Subcutaneous abdominal adipose tissue (tissue), 5 donors: ENCODE measurements around the gene PEAK1.

ENCODE experiments used
- H3K27ac ChIP-seq: one replicate; pipeline ENCODE4 v1.7.0; 2013; ENCODE audit warnings: low read depth, mild to moderate bottlenecking, inconsistent platforms, low read length, moderate library complexity
- H3K27me3 ChIP-seq, 5 donors: one replicate each; pipeline ENCODE4 v1.7.0; 2013; ENCODE audit warnings: low read length in 5 of 5, inconsistent platforms in 1 of 5; ENCODE audit not compliant: control insufficient read depth in 5 of 5, insufficient read depth in 4 of 5
- H3K36me3 ChIP-seq, 5 donors: one replicate each; pipeline ENCODE4 v1.7.0; 2013; ENCODE audit warnings: low read length in 5 of 5; ENCODE audit not compliant: control insufficient read depth in 5 of 5, insufficient read depth in 5 of 5
- H3K4me1 ChIP-seq, 5 donors: one replicate each; pipeline ENCODE4 v1.7.0; 2013; ENCODE audit warnings: low read length in 5 of 5, mild to moderate bottlenecking in 3 of 5, moderate library complexity in 1 of 5; ENCODE audit not compliant: control insufficient read depth in 5 of 5, insufficient read depth in 5 of 5
- H3K4me3 ChIP-seq, 5 donors: one replicate each; pipeline ENCODE4 v1.7.0; 2013; ENCODE audit warnings: low read length in 5 of 5, low read depth in 1 of 5
- H3K9ac ChIP-seq, 5 donors: one replicate each; pipeline ENCODE4 v1.7.0; 2013; ENCODE audit warnings: low read length in 5 of 5, mild to moderate bottlenecking in 4 of 5, moderate library complexity in 3 of 5
- H3K9me3 ChIP-seq, 5 donors: one replicate each; pipeline ENCODE4 v1.7.0; 2013; ENCODE audit warnings: low read length in 5 of 5; ENCODE audit not compliant: control insufficient read depth in 5 of 5
- donor health status: healthy.
- donor health status: healthy.
- donor health status: healthy.
- donor health status: healthy.
- donor health status: healthy.

The PEAK1 gene

GRCh38 chr15:77327168-77327567 is 92.7 kb downstream of the PEAK1 start:
- Histone ChIP-seq H3K4me3 (no peak overlapping the region), H3K27ac (no peak overlapping the region), H3K36me3 (no peaks in the 10 kb centered on the region), H3K27me3 (no peaks in the 10 kb centered on the region), H3K9ac (no peak overlapping the region), H3K9me3 (no peaks in the 10 kb centered on the region), H3K4me1 (peaks cover 0 to 11% (median 0%) of the 10 kb centered on the region in 5 donors)

- Histone ChIP-seq H3K4me1 (peaks cover 0 to 11% (median 0%) of the 10 kb centered on the region in 5 donors), H3K4me3 (no peak overlapping the region), H3K27me3 (no peaks in the 10 kb centered on the region), H3K27ac (no peak overlapping the region), H3K36me3 (no peaks in the 10 kb centered on the region), H3K9me3 (no peaks in the 10 kb centered on the region), H3K9ac (no peak overlapping the region)
These were observed 93.5 kb downstream of the PEAK1 start for GRCh38 chr15:77326366-77326765.

GRCh38 chr15:77312523-77312922 is 107.4 kb downstream of the PEAK1 start:
- Histone ChIP-seq H3K27ac (no peak overlapping the region), H3K4me1 (peaks cover 0 to 25% (median 14%) of the 10 kb centered on the region in 5 donors), H3K4me3 (no peak overlapping the region)

GRCh38 chr15:77311618-77312398 is 108.1 kb downstream of the PEAK1 start:
- no peak overlapping the region for H3K4me3 ChIP-seq
- H3K36me3 ChIP-seq: no peaks in the 10 kb centered on the region
- no peak overlapping the region for H3K9ac ChIP-seq
- no peak overlapping the region for H3K27ac ChIP-seq
- no peaks in the 10 kb centered on the region for H3K27me3 ChIP-seq
- H3K4me1 ChIP-seq: peaks cover 0 to 25% (median 14%) of the 10 kb centered on the region in 5 donors
- no peaks in the 10 kb centered on the region for H3K9me3 ChIP-seq

More at GRCh38 chr15:77312523-77312922, 107.4 kb downstream of the PEAK1 start:
- Histone ChIP-seq H3K9me3 (no peaks in the 10 kb centered on the region), H3K9ac (no peak overlapping the region), H3K36me3 (no peaks in the 10 kb centered on the region), H3K27me3 (no peaks in the 10 kb centered on the region)

GRCh38 chr15:77311020-77311419 is 108.9 kb downstream of the PEAK1 start:
- Histone ChIP-seq H3K4me3 (no peak overlapping the region), H3K4me1 (peaks cover 0 to 26% (median 17%) of the 10 kb centered on the region in 5 donors), H3K36me3 (no peaks in the 10 kb centered on the region), H3K9me3 (no peaks in the 10 kb centered on the region), H3K27ac (no peak overlapping the region), H3K27me3 (no peaks in the 10 kb centered on the region), H3K9ac (no peak overlapping the region)

- H3K4me1 ChIP-seq: peaks cover 0 to 28% (median 17%) of the 10 kb centered on the region in 5 donors
- H3K9me3 ChIP-seq: no peaks in the 10 kb centered on the region
- no peak overlapping the region for H3K9ac ChIP-seq
- H3K36me3 ChIP-seq: no peaks in the 10 kb centered on the region
- H3K27me3 ChIP-seq: no peaks in the 10 kb centered on the region
- no peak overlapping the region for H3K4me3 ChIP-seq
- H3K27ac ChIP-seq: no peak overlapping the region
These were observed 110.5 kb downstream of the PEAK1 start for GRCh38 chr15:77309392-77309791.

GRCh38 chr15:77305953-77306352 is 114.0 kb downstream of the PEAK1 start:
- Histone ChIP-seq H3K4me3 (no peak overlapping the region), H3K36me3 (no peaks in the 10 kb centered on the region), H3K27ac (no peak overlapping the region), H3K9ac (no peak overlapping the region), H3K9me3 (no peaks in the 10 kb centered on the region), H3K27me3 (no peaks in the 10 kb centered on the region), H3K4me1 (peaks cover 0 to 12% (median 3%) of the 10 kb centered on the region in 5 donors)

GRCh38 chr15:77296773-77297337 is 123.0 kb downstream of the PEAK1 start:
- H3K4me3 ChIP-seq: no peak overlapping the region
- H3K9ac ChIP-seq: no peak overlapping the region
- H3K36me3 ChIP-seq: peaks cover 0 to 3% (median 0%) of the 10 kb centered on the region in 5 donors
- no peak overlapping the region for H3K27ac ChIP-seq
- peaks cover 0 to 3% (median 0%) of the 10 kb centered on the region in 5 donors for H3K9me3 ChIP-seq
- H3K27me3 ChIP-seq: no peaks in the 10 kb centered on the region
- peaks cover 0 to 5% (median 5%) of the 10 kb centered on the region in 5 donors for H3K4me1 ChIP-seq

GRCh38 chr15:77295446-77295845 is 124.5 kb downstream of the PEAK1 start:
- H3K27me3 ChIP-seq: no peaks in the 10 kb centered on the region
- H3K4me3 ChIP-seq: no peak overlapping the region
- no peak overlapping the region for H3K9ac ChIP-seq
- peaks cover 0 to 5% (median 5%) of the 10 kb centered on the region in 5 donors for H3K4me1 ChIP-seq
- H3K36me3 ChIP-seq: peaks cover 0 to 3% (median 0%) of the 10 kb centered on the region in 5 donors
- peaks cover 0 to 3% (median 0%) of the 10 kb centered on the region in 5 donors for H3K9me3 ChIP-seq
- H3K27ac ChIP-seq: no peak overlapping the region

GRCh38 chr15:77292969-77293558 is 126.8 kb downstream of the PEAK1 start:
- Histone ChIP-seq H3K9ac (no peak overlapping the region), H3K9me3 (no peaks in the 10 kb centered on the region), H3K36me3 (peaks cover 0 to 3% (median 0%) of the 10 kb centered on the region in 5 donors), H3K27ac (no peak overlapping the region), H3K4me3 (no peak overlapping the region), H3K27me3 (no peaks in the 10 kb centered on the region), H3K4me1 (peaks cover 0 to 23% (median 16%) of the 10 kb centered on the region in 5 donors)
